ENCODE measurements around the gene LDLR.
"Not testable (repeated sequence)": the region's sequence is repeated elsewhere in the genome, so short reads cannot be mapped to it uniquely, and the experiment has no call there.

Gene LDLR

DNA sequence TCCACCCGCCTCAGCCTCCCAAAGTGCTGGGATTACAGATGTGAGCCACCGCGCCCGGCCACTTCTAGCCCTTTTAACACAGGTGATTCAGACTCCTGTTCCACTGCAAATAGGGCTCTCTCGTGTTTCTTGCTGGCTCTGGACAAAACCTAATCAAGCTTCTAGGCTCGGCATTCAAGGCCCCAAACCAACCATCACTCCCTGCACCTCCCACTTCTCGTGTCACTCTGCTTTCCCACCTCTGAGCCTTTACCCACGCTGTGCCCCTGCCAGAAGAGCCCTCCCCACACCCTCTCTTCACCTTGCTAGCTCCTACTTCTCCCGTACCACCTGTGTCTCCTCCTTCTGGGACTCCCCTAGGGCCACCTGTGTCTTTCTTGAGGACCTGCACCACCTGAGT is 88.3 kb downstream of the LDLR start:
- H3K4me3 ChIP-seq (ENCODE audit: control insufficient read depth, low read depth, low read length): no peak overlapping the region
- TF ChIP-seq, protein P1, sequence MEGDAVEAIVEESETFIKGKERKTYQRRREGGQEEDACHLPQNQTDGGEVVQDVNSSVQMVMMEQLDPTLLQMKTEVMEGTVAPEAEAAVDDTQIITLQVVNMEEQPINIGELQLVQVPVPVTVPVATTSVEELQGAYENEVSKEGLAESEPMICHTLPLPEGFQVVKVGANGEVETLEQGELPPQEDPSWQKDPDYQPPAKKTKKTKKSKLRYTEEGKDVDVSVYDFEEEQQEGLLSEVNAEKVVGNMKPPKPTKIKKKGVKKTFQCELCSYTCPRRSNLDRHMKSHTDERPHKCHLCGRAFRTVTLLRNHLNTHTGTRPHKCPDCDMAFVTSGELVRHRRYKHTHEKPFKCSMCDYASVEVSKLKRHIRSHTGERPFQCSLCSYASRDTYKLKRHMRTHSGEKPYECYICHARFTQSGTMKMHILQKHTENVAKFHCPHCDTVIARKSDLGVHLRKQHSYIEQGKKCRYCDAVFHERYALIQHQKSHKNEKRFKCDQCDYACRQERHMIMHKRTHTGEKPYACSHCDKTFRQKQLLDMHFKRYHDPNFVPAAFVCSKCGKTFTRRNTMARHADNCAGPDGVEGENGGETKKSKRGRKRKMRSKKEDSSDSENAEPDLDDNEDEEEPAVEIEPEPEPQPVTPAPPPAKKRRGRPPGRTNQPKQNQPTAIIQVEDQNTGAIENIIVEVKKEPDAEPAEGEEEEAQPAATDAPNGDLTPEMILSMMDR (IDR thresholded peaks at IDR 0.05; ENCODE audit: control insufficient read depth, insufficient read depth, low read depth, low read length, missing control alignments): no peak
- no peak for DNase-seq (ENCODE audit: low read depth)

DNA sequence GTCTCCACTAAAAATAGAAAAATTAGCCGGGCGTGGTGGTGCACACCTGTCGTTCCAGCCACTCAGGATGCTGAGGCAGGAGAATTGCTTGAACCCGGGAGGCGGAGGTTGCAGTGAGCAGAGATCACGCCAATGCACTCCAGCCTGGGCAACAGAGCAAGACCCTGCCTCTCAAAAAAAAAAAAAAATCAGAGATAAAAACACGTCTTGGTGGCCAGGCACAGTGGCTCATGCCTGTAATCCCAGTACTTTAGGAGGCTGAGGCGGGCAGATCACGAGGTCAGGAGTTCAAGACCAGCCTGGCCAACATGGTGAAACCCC is 89.8 kb downstream of the LDLR start:
- H3K4me3 ChIP-seq (ENCODE audit: control insufficient read depth, low read depth, low read length); DNase-seq (ENCODE audit: low read depth): not testable (repeated sequence)

DNA sequence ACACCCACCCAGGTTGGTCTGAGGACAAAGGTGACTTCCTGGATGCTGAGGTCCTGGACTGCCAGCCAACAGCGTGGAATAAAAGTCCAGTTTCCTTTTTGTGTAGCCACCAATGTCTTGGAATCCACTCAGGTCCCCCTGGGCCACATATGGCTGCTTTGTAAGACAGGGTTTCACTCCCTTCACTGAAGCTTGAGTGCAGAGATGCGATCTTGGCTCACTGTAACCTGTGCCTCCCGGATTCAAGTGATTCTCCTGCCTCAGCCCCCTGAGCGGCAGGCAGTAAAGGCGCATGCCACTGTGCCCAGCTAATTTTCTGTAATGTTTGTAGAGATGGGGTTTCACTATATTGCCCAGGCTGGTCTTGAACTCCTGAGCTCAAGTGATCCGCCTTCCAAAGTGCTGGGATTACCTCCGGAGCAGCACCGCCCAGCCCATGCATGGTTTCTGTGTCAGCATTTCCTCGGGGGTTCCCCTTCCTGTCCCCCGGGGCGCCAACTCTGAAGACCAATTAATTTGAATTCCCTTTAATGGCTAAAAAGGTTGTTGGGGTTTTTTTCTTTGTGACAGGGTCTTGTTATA is 90.5 kb downstream of the LDLR start:
- no peak overlapping the region for H3K4me3 ChIP-seq (ENCODE audit: control insufficient read depth, low read depth, low read length)
- no peak for DNase-seq (ENCODE audit: low read depth)
- TF ChIP-seq, protein P1 (IDR thresholded peaks at IDR 0.05; ENCODE audit: control insufficient read depth, insufficient read depth, low read depth, low read length, missing control alignments): no peak

DNA sequence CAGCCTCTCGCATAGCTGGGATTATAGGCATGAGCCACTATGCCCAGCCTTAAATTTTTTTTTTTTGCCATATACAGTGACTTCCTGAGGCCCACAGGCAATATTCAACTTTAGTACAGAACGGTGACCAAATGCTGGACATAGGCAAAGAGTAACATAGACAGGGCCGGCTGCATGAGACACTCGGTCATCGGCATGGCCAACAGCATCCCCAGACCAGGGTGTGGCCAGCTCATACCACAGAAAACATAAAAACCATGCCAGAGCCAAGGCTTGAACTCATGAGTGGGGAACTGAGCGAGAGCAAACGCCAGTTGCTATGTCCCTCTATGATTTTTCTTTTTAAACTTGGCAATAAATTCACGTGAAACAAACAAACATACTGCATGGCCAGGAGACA is 91.1 kb downstream of the LDLR start:
- TF ChIP-seq, protein P1 (IDR thresholded peaks at IDR 0.05; ENCODE audit: control insufficient read depth, insufficient read depth, low read depth, low read length, missing control alignments): no peak
- H3K4me3 ChIP-seq (ENCODE audit: control insufficient read depth, low read depth, low read length): no peak overlapping the region
- DNase-seq (ENCODE audit: low read depth): no peak

DNA sequence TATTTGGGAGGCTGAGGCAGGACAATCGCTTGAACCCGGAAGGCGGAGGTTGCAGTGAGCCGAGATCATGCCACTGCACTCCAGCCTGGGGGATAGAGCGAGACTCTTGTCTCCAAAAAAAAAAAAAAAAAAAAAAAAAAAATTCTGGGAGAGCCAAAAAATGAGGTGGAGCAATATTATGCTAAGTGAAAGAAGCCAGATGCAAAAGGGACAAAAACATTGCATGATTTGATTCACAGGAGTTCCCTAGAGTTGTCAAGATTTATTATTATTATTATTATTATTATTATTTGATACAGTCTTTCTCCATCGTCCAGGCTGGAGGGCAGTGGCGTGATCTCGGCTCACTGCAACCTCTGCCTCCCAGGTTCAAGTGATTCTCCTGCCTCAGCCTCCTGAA is 91.7 kb downstream of the LDLR start:
- not testable (repeated sequence) for H3K4me3 ChIP-seq (ENCODE audit: control insufficient read depth, low read depth, low read length); DNase-seq (ENCODE audit: low read depth)

DNA sequence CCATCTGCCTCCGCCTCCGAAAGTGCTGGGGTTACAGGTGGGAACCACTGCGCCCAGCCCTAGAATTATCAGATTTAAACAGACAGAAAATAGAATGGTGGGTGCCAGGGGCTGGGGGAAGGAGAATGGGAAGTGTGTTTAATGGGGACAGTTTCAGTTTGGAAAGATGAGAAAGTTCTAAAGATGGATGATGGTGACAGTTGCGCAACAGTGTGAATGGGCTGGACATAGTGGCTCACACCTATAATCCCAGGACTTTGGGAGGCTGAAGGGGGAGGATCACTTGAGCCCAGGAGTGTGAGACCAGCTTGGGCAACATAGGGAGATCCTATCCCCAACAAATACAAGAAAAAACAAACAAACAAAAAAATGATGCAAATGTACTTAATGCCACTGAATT is 92.2 kb downstream of the LDLR start:
- H3K4me3 ChIP-seq (ENCODE audit: control insufficient read depth, low read depth, low read length): no peak overlapping the region
- TF ChIP-seq, protein P1 (IDR thresholded peaks at IDR 0.05; ENCODE audit: control insufficient read depth, insufficient read depth, low read depth, low read length, missing control alignments): no peak
- no peak for DNase-seq (ENCODE audit: low read depth)
